K562 (cell line): ENCODE measurements around the gene C3. TPM values are rescaled to one million over a fixed set of nuclear protein-coding genes. Genes with fewer than 3 reads are reported as not detected.

Experiments used
- FOXK2 ChIP-seq, 2 experiments: fragments of 450-650 bp; IDR thresholded peaks in 1 of 2; conservative IDR thresholded peaks in 1 of 2; 2 replicates each; pipeline ENCODE4 v1.6.1; 2016; ENCODE audit warnings: low read depth in 2 of 2, mild to moderate bottlenecking in 1 of 2
- GATAD2A ChIP-seq: fragments of 450-650 bp; IDR thresholded peaks from 2 replicates; pipeline ENCODE4 v1.6.1; 2017
- MAFK ChIP-seq: IDR thresholded peaks from 2 replicates; pipeline ENCODE4 v1.6.1; 2011; ENCODE audit warnings: low read length, improper control_type of control experiment
- NR2C2 ChIP-seq, 2 experiments: fragments of 200-800 bp in 1 of 2; sonication (Bioruptor generic) in 1 of 2; sonication (generic) in 1 of 2; formaldehyde crosslinking in 1 of 2; IDR thresholded peaks; 2 replicates each; pipeline versions ENCODE4 v1.6.1 to v1.8.0; 2016 to 2022; ENCODE audit warnings: mild to moderate bottlenecking in 1 of 2, missing compliant biosample characterization in 1 of 2, missing genetic modification characterization in 1 of 2, missing genetic modification reagents in 1 of 2
- STAT5A ChIP-seq: IDR thresholded peaks from 2 replicates; pipeline ENCODE4 v1.6.1; 2012; ENCODE audit warnings: low read length, inconsistent platforms, borderline replicate concordance
- TEAD1 ChIP-seq, 2 experiments: fragments of 450-650 bp in 1 of 2; sonication (generic) in 1 of 2; formaldehyde crosslinking; IDR thresholded peaks; 2 replicates each; pipeline versions ENCODE4 v1.4.0 to v1.8.0; 2020 to 2022; ENCODE audit warnings: mild to moderate bottlenecking in 2 of 2, missing genetic modification reagents in 1 of 2
- ZBTB17 ChIP-seq: fragments of 450-650 bp; formaldehyde crosslinking; IDR thresholded peaks from 2 replicates; pipeline ENCODE4 v1.4.0; 2020; ENCODE audit warnings: mild to moderate bottlenecking
- ZNF24 ChIP-seq: fragments of 450-650 bp; IDR thresholded peaks from 2 replicates; pipeline ENCODE4 v1.6.1; 2016
- polyA plus RNA-seq, 8 experiments: library from polyadenylated mRNA; depleted of rRNA in 4 of 8; stranded (reverse) in 5 of 8; unstranded in 3 of 8; fragments of >200 nt; fragmentation: Nextera tagmentation in 2 of 8; fragmentation: Illumina TruSeq in 1 of 8; extraction: Ambion mirVana in 2 of 8; extraction: Trizol in 1 of 8; gene quantifications; 2 replicates each; pipeline versions ENCODE4 v1.2.1 to v1.2.3, GENCODE V29; 2011 to 2014; ENCODE audit warnings: inconsistent platforms in 1 of 8, missing spikeins in 1 of 8
- total RNA-seq, 7 experiments: library from RNA; depleted of rRNA in 6 of 7; stranded (reverse); fragments of >200 nt in 6 of 7; fragmentation: Illumina TruSeq in 2 of 7; extraction: Trizol in 2 of 7; gene quantifications; 2 replicates each; pipeline versions ENCODE4 v1.2.1 to v1.2.3, GENCODE V29; 2011 to 2021; ENCODE audit warnings: low replicate concordance in 1 of 7
- TF ChIP-seq, protein P1 (sequence below), 2 experiments: fragments of 450-650 bp; conservative IDR thresholded peaks; 2 replicates each; pipeline ENCODE4 v1.6.1; 2017; ENCODE audit warnings: mild to moderate bottlenecking in 2 of 2, moderate library complexity in 2 of 2
- TF ChIP-seq, protein P2 (sequence below): fragments of 450-650 bp; IDR thresholded peaks from 2 replicates; pipeline ENCODE4 v1.6.1; 2016; ENCODE audit warnings: low read depth, mild to moderate bottlenecking, moderate library complexity
- TF ChIP-seq, protein P3 (sequence below): fragments of 450-650 bp; formaldehyde crosslinking; IDR thresholded peaks from 2 replicates; pipeline ENCODE4 v1.4.0; 2020; ENCODE audit warnings: mild to moderate bottlenecking
- TF ChIP-seq, protein P4 (sequence below): fragments of 250-450 bp; sonication (Bioruptor Pico); IDR thresholded peaks from 2 replicates; pipeline ENCODE4 v1.8.0; 2022; ENCODE audit warnings: inconsistent platforms, mild to moderate bottlenecking, moderate library complexity, borderline replicate concordance
- TF ChIP-seq, protein P5 (sequence below), 2 experiments: fragments of 450-650 bp; formaldehyde crosslinking in 1 of 2; IDR thresholded peaks; 2 replicates each; pipeline versions ENCODE4 v1.4.0 to v1.6.1; 2014 to 2020; ENCODE audit warnings: mild to moderate bottlenecking in 2 of 2, borderline replicate concordance in 1 of 2, low read depth in 1 of 2

Gene C3
- total and polyA plus RNA-seq, 9 of the 15 experiments (the other 6 are each of a cell fraction or from before 2014, with no cell fraction given): 0.59 to 10.6 (median 2.2) TPM

DNA sequence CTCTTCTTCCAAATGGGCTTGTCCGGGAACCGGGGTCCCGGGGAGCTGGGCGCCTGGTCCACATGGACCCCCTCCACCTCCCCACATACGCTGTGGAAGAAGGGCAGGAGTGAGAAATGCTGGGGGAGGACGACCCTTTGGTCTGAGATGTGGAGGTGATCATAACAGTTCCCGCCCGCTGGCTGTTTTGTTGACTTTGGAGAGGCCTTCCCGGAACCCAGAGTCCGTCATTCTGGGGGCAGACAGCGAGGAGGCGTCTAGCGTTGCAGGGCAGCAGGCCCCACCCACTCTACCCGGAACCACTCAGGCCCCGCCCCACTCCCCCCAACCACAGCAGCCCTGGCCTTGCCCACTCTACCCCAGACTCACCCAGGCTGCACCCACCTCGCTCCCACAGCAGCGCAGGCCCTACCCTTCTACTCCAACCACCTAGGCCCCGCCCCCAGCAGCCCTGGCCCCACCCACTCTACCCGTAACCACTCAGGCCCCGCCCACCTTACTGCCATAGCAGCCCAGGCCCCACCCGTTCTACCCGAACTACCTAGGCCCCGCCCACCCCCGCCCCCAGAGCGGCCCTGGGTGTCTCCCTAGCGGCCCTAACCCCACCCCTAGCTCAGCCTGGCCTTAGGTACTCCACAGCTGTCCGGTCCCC is 9.8 kb upstream of the C3 start (continued):
- TF ChIP-seq, protein P1, sequence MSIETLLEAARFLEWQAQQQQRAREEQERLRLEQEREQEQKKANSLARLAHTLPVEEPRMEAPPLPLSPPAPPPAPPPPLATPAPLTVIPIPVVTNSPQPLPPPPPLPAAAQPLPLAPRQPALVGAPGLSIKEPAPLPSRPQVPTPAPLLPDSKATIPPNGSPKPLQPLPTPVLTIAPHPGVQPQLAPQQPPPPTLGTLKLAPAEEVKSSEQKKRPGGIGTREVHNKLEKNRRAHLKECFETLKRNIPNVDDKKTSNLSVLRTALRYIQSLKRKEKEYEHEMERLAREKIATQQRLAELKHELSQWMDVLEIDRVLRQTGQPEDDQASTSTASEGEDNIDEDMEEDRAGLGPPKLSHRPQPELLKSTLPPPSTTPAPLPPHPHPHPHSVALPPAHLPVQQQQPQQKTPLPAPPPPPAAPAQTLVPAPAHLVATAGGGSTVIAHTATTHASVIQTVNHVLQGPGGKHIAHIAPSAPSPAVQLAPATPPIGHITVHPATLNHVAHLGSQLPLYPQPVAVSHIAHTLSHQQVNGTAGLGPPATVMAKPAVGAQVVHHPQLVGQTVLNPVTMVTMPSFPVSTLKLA (conservative IDR thresholded peaks at IDR 0.05): peak in 1 of 2 experiments; percentile 61; a peak in 2 of 4 replicates
- TF ChIP-seq ZNF24 (no peak), GATAD2A (peak; percentile 46; the same call in 1 of the 2 replicates), NR2C2 (CRISPR knock-in tag; IDR thresholded peaks at IDR 0.05) (no peak), NR2C2 (tag; IDR thresholded peaks at IDR 0.05) (peak; percentile 34; the same call in 1 of the 2 replicates), MAFK (0 out of 2 replicates have a peak, but pooled peaks have one; percentile 2), FOXK2 (conservative IDR thresholded peaks at IDR 0.05 in 1 of 2, IDR thresholded peaks at IDR 0.05 in 1 of 2; ENCODE audit: low read depth in 2 of 2) (peak; percentile 18 to 59; a peak in 1 of 4 replicates), ZBTB17 (CRISPR knock-in tag) (no peak), STAT5A (no peak), TEAD1 (CRISPR knock-in tag; IDR thresholded peaks at IDR 0.05) (no peak)
- TF ChIP-seq, protein P2, sequence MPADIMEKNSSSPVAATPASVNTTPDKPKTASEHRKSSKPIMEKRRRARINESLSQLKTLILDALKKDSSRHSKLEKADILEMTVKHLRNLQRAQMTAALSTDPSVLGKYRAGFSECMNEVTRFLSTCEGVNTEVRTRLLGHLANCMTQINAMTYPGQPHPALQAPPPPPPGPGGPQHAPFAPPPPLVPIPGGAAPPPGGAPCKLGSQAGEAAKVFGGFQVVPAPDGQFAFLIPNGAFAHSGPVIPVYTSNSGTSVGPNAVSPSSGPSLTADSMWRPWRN: no peak
- TF ChIP-seq, protein P3, sequence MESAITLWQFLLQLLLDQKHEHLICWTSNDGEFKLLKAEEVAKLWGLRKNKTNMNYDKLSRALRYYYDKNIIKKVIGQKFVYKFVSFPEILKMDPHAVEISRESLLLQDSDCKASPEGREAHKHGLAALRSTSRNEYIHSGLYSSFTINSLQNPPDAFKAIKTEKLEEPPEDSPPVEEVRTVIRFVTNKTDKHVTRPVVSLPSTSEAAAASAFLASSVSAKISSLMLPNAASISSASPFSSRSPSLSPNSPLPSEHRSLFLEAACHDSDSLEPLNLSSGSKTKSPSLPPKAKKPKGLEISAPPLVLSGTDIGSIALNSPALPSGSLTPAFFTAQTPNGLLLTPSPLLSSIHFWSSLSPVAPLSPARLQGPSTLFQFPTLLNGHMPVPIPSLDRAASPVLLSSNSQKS (CRISPR knock-in tag): no peak
- TF ChIP-seq, protein P4, sequence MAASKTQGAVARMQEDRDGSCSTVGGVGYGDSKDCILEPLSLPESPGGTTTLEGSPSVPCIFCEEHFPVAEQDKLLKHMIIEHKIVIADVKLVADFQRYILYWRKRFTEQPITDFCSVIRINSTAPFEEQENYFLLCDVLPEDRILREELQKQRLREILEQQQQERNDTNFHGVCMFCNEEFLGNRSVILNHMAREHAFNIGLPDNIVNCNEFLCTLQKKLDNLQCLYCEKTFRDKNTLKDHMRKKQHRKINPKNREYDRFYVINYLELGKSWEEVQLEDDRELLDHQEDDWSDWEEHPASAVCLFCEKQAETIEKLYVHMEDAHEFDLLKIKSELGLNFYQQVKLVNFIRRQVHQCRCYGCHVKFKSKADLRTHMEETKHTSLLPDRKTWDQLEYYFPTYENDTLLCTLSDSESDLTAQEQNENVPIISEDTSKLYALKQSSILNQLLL (CRISPR knock-in tag): no peak
- TF ChIP-seq, protein P5, sequence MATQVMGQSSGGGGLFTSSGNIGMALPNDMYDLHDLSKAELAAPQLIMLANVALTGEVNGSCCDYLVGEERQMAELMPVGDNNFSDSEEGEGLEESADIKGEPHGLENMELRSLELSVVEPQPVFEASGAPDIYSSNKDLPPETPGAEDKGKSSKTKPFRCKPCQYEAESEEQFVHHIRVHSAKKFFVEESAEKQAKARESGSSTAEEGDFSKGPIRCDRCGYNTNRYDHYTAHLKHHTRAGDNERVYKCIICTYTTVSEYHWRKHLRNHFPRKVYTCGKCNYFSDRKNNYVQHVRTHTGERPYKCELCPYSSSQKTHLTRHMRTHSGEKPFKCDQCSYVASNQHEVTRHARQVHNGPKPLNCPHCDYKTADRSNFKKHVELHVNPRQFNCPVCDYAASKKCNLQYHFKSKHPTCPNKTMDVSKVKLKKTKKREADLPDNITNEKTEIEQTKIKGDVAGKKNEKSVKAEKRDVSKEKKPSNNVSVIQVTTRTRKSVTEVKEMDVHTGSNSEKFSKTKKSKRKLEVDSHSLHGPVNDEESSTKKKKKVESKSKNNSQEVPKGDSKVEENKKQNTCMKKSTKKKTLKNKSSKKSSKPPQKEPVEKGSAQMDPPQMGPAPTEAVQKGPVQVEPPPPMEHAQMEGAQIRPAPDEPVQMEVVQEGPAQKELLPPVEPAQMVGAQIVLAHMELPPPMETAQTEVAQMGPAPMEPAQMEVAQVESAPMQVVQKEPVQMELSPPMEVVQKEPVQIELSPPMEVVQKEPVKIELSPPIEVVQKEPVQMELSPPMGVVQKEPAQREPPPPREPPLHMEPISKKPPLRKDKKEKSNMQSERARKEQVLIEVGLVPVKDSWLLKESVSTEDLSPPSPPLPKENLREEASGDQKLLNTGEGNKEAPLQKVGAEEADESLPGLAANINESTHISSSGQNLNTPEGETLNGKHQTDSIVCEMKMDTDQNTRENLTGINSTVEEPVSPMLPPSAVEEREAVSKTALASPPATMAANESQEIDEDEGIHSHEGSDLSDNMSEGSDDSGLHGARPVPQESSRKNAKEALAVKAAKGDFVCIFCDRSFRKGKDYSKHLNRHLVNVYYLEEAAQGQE (IDR thresholded peaks at IDR 0.05; ENCODE audit: borderline replicate concordance): no peak
- TF ChIP-seq, protein P5 (CRISPR knock-in tag; IDR thresholded peaks at IDR 0.05; ENCODE audit: low read depth): no peak
